COLO668 (cell line): ENCODE results near the gene MYRF.

ENCODE experiments used
- DNase-seq: peaks from one replicate; lab custom pipeline; 2025; ENCODE audit not compliant: unreplicated experiment; lab: John Stamatoyannopoulos, UW

Gene MYRF

DNA sequence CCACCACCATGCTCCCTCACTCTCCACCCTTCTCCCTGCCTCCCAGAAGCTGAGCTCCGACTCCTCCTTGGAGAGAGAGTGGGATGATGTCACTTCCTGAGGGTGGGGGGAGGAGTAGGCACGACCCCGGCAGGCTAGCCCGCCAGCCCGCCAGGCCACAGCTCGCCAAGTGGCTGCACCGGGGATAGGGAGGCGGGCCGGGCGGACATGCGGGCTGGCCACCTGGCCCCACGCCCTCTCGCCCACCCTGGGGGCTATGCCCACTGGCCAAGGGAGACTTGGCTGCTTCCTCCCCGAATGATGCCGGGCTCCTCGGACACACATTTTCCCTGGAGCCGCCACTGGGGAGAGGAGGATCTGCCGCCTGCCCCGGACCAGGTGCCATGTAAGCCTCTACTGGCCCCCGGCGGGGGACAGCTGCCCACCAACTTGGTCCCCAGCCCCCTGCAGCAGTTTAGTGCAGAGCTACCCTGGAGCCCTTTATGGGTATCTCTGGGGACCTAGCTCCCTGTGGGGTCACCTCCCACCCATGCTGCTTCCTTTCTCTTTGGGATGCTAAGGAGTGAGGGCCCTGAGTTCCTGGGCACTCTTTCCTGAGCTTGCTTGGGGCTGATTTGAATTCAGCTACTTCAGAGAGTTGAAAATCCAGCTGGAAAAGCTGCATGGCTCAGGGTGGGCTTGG is 33.7 kb upstream of the MYRF start:
- no peak for DNase-seq

GRCh38 chr11:61719978-61720377 is 32.5 kb upstream of the MYRF start:
- DNase-seq, result no peak

GRCh38 chr11:61720597-61720996 is 31.8 kb upstream of the MYRF start:
- DNase-seq, result no peak

- DNase-seq, result no peak
Measured at GRCh38 chr11:61724437-61724836, 28.0 kb upstream of the MYRF start.

DNA sequence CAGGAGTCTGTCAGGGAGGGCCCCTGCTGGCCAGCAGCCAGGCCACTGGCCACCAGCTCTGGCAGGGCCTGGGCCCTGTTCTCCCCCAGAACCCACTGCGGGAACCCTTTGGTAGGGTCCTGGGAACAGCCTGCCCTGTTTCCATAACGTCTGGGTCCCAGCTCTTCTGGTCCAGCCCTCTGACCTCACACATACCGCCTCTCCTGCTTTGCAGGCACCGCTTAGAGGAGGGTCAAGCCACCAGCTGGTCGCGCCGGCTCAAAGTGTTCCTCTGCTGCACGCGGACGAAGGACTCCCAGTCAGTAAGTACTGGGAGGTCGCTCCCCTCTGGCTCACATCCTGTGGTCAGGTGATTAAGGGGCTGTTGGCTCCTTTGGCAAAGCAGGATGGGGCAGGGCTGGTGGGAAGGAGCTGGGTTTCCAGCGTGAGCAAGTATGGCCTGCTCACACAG is 26.6 kb upstream of the MYRF start:
- no peak for DNase-seq

DNA sequence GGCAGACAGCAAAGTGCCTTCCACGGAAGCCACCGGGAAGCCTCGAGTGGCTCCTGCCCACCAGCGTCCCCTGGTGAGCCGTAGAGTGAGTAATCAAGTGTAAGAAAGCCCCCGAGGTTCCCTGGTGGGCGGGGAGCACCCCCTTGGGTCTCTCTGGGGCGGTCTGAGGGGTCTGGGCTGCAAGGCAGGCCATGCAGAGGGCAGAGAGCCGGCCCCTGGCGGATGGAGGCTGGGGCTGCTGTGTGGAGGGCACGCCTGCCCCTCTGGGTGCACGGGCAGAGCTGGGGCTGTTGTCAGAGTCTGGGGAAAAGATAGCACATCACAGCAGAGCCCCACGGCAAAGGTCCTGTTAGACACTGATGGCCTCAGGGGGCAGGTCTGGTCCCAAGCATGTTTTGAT is 25.7 kb upstream of the MYRF start:
- no peak for DNase-seq

DNA sequence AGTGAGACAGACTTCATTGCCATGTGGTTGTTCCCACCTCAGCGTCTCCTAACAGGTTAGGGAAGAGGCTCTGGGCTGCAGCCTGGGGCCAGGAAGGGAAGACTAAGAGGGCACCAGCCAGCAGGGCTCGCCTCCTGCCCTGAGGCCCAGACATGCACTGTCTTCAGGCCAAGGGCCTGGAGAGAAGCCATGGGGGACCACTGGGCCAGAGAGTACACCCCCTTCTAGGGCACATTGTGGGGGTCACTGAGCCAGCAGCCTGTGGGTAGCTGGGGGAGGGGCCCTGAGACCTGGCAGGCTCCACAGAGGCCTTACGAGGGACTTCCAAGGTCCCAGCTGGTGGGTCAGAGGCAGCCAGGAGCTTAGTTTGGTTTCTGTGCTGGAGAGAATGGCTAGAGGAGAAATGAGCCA is 25.0 kb upstream of the MYRF start:
- no peak for DNase-seq

GRCh38 chr11:61728066-61728939 is 24.1 kb upstream of the MYRF start:
- DNase-seq, result no peak

- no peak for DNase-seq
Measured at GRCh38 chr11:61728940-61729219, 23.6 kb upstream of the MYRF start.

DNA sequence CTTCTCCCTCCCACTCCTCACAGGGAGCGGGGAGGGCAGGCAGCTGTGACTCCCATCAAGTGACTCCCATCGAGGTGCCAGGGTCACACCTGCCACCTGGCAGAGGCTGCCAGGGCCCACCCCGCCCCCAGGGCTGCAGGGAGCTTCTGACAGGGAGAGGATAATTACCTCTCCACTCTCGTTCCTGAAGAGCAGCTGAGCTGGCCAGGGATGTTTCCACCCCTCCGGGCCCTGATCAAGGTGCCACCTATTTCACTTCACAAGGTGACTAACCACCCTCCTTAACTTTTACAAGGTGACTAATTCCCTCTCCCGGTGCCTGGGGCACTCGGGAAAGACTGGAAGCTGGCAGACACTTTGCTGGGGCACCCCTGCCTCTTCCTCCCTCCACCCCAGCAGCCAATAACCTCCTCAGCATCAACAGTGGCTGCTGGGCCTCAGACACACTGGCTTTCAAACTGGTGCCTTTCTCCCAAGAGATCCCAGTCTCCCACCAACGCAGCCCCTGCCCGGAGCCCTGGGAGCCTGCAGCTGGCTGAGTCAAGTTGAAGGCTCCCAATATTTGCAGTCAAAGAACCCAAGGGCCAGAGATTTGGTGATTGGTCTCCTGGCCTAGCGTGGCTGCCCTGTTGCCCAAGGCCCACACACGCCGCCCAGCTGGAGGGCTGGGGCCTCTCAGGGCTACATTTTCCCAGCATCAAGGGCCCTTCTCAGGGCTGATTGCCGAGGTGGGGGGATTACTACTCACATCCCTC is 22.0 kb upstream of the MYRF start:
- DNase-seq, result peak; percentile 96

GRCh38 chr11:61731211-61731951 is 21.1 kb upstream of the MYRF start:
- DNase-seq, result no peak

GRCh38 chr11:61731952-61732675 is 20.3 kb upstream of the MYRF start:
- DNase-seq, result no peak

DNA sequence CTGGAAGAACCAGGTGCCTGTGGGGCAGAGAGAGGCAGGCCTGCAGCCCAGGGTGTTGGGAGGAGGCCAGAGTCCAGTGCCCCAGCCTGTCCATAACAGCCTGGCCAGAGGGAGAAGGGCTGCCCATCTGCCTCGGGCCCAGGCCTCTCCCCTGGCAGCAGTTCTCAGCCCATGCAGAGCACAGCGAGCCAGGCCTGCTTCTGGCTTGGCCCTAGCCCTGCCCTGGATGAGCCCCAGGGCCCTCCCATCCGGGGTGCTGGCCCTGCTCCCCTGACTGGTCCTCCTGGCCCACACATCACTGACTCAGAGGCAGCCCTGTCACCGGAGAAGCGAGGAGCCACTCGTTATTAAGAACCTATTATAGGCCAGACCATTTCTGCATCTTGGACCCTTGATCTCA is 19.7 kb upstream of the MYRF start:
- no peak for DNase-seq

DNA sequence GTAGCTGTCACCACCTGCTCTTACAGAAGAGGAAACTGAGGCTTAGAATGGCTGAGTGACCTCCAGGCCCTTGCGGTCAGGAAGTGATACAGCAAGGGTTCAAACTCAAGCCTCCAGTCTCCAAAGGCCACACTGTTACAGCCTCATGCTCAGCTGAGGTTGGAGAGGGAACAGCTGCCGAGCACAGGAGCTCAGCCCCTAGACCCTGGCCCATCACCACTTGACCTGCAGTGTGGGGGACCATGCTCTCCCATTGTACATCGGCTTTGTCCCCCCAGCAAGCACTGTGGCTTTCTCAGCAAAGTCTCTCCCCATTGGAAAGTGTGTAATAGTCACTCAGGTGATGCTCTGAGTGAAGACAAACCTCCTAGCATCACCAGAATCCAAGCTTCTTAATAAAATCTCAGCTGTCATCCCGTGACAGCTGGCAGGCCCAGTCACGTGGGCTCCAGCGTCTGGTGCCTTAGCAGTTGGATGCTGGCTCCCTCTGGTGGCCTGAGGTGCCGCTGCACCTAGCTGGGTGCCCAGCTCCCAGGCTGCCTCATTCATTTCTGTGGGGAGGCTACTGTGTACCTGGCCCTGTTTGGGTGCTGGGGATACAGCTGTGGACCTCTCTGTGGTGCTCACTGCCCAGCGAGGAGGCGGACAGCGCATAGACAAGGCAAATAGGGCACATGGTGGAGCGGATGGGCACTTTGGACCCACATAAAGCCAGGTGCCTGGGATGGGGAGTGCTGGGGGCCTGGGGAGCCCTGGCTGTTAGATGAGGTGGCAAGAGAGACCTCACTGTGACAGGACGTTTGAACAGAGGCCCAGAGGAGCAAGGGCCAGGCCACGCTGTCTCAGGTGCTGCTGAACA is 19.1 kb upstream of the MYRF start:
- DNase-seq, result peak; percentile 85

DNA sequence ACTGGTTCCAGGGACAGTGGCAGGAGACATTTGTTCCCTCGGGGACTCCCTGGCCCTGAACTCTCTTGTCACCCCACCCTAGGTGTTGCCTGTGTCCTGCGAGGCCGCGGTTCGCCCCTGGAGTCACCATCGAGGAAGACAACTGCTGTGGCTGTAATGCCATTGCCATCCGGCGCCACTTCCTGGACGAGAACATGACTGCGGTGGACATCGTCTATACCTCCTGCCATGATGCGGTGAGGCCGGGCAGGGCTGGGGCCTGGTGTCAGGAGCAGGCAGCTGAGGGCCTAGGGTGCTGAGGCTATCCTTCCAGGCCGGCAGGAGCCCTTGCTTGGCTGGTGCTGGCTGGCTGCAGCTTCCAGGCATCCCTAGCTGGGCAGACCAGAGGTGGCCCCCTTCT is 17.7 kb upstream of the MYRF start:
- no peak for DNase-seq

GRCh38 chr11:61735391-61735790 is 17.0 kb upstream of the MYRF start:
- no peak for DNase-seq

- DNase-seq, result no peak
Measured at GRCh38 chr11:61736310-61736709, 16.1 kb upstream of the MYRF start.

DNA sequence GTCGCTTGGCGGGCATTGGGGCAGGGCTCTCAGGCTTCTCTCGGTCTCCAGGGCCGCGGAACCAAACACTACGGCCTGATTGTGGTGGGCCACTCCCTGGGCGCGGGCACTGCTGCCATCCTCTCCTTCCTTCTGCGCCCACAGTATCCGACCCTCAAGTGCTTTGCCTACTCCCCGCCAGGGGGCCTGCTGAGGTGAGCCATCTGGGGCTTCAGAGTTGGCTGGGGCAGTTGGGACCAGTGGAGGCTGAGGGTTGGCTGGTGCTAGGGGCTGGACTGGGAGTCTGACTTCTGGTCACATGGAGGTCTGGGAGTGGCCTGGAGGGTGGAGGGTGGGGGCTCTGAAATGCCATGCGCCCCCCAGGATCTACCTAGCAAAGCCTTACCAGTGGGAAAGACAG is 15.3 kb upstream of the MYRF start:
- no peak for DNase-seq

DNA sequence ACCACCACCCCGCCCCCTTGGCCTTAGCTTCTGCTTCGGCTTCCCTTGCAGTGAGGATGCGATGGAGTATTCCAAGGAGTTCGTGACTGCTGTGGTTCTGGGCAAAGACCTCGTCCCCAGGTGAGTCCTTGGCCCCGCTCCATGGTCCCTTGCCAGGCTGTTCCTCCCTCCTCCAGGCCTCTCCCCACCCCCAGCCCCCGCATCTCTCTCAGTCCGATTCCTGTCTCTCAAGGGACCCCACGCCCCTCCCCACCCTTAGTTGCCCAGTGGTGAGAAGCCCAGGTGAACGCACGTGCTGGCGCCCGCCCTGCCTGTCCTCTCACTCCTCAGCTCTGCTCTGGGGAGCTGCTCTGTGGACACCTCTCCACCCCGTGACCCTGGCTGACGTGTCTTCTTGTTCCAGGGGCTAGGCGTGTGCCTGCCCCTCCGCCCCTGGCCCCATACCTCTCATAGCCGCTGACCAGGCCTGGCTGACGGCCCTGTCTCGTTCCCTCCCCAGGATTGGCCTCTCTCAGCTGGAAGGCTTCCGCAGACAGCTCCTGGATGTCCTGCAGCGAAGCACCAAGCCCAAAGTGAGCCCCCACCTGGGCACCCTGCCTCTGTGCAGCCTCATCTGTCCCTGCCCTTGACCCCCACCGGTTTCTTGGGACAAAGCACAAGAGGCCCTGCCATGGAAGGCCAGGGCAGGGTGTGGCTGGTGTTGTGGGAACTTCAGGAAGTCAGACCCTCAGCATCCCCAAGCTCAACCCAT is 14.6 kb upstream of the MYRF start:
- DNase-seq, result no peak
